Measurements from ENCODE around the gene STON1.

- TF ChIP-seq CTCF (IDR thresholded peaks at IDR 0.05): no peak
- no peak for TF ChIP-seq POLR2A (IDR thresholded peaks at IDR 0.05)
Measured at GRCh38 chr2:48529194-48529593, 760 bp upstream of the STON1 start.
